Brain microvascular endothelial cell (primary cell): Measurements from ENCODE around the gene SOCS1.

Source experiments
- DNase-seq: peaks from one replicate; pipeline ENCODE4 v3.0.0-alpha.2; 2020
- H3K27ac ChIP-seq: fragments of 250-450 bp; sonication (Bioruptor Pico); 2 replicates; pipeline ENCODE4 v1.5.1; 2020; ENCODE audit warnings: mild to moderate bottlenecking, moderate library complexity
- H3K27me3 ChIP-seq: fragments of 250-450 bp; sonication (Bioruptor Pico); replicated peaks from 2 replicates; pipeline ENCODE4 v1.5.1; 2020; ENCODE audit warnings: mild to moderate bottlenecking
- H3K36me3 ChIP-seq: fragments of 250-450 bp; sonication (Bioruptor Pico); replicated peaks from 2 replicates; pipeline ENCODE4 v1.5.1; 2020; ENCODE audit warnings: mild to moderate bottlenecking
- H3K4me3 ChIP-seq: 2 replicates; pipeline ENCODE4 v1.5.1; 2011; ENCODE audit warnings: low read depth, mild to moderate bottlenecking, control low read depth, low read length, moderate library complexity
- CTCF ChIP-seq: IDR thresholded peaks from 2 replicates; pipeline ENCODE4 v1.5.1; 2011; ENCODE audit warnings: low read depth, mild to moderate bottlenecking, moderate library complexity, low read length, control low read depth, inconsistent platforms; ENCODE audit errors: missing control alignments
- in situ Hi-C: cut with HindIII; loops from 2 replicates; pipeline ENCODE4 v1.10.0; 2017; ENCODE audit warnings: low sequenced_read_pairs, low pct_ligation_motif_present

The SOCS1 gene

DNA sequence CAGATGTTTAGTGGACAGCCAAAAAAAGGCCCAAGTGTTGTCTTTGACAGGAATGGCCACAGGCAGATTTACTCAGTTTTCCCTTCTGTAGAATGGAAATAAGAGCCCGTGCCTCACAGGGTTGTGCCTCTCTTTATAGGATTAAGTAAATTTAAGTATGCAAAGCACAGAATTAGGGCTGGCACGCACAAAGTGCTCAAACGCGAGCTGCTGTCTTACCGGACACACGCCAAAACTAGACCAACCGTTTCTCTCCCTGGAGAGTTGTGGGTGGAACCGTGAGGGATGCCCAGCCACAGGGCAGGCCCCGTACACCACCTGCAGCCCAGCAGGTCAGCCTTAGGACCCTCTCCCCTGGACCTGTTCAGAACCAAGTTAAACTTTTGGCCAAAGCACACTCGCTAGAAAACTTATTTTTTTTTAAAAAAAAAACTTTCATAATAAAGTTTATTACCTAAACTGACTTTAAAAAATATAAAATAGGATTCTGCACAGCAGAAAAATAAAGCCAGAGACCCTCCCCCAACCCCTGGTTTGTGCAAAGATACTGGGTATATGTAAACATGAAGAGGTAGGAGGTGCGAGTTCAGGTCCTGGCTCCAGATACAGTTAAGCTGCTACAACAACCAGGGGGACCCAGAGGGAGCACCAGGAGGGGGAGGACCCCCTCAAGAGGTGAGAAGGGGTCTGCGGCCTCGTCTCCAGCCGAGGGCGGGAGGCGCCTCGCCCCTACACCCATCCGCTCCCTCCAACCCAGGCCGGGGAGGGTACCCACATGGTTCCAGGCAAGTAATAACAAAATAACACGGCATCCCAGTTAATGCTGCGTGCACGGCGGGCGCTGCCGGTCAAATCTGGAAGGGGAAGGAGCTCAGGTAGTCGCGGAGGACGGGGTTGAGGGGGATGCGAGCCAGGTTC lies 1.8 kb downstream of the SOCS1 start:
- Histone ChIP-seq H3K4me3 (peak overlapping the region; percentile 65), H3K27ac (no peak overlapping the region), H3K27me3 (no peaks in the 10 kb centered on the region), H3K36me3 (peaks cover 7% of the 10 kb centered on the region)
- no peak for TF ChIP-seq CTCF
- DNase-seq = no peak
- in situ Hi-C loops = no loop called here

GRCh38 chr16:11253009-11253994 lies 2.7 kb downstream of the SOCS1 start:
- in situ Hi-C loops = no loop called here
- no peak for DNase-seq
- H3K27ac ChIP-seq = no peak overlapping the region
- H3K27me3 ChIP-seq = no peaks in the 10 kb centered on the region
- H3K36me3 ChIP-seq = peaks cover 7% of the 10 kb centered on the region
- TF ChIP-seq CTCF = no peak
- no peak overlapping the region for H3K4me3 ChIP-seq

DNA sequence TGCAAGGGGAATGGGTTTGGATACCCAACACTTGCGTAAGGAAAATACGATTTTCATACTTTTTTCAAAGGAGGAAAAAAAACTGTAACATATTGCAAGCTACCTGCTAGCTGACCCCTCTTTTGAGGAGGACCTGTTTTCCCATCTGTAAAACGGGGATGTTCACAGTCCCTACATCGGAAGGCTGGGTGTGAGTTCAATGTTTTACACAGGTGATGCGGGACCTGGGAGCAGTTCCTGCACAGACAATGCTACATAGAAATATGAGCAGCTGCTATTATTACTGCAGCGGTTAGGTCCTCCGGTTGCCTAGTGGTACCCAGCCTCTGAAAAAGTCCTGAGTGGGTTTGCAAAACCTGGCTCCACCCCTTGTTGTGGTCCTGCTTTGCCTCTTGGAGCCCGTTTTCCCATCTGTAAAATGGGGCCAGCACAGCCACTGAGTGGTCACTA lies 3.5 kb downstream of the SOCS1 start:
- H3K27ac ChIP-seq = no peak overlapping the region
- no peaks in the 10 kb centered on the region for H3K27me3 ChIP-seq
- TF ChIP-seq CTCF = no peak
- no peak for DNase-seq
- no peak overlapping the region for H3K4me3 ChIP-seq
- in situ Hi-C loops = no loop called here
- peaks cover 7% of the 10 kb centered on the region for H3K36me3 ChIP-seq

DNA sequence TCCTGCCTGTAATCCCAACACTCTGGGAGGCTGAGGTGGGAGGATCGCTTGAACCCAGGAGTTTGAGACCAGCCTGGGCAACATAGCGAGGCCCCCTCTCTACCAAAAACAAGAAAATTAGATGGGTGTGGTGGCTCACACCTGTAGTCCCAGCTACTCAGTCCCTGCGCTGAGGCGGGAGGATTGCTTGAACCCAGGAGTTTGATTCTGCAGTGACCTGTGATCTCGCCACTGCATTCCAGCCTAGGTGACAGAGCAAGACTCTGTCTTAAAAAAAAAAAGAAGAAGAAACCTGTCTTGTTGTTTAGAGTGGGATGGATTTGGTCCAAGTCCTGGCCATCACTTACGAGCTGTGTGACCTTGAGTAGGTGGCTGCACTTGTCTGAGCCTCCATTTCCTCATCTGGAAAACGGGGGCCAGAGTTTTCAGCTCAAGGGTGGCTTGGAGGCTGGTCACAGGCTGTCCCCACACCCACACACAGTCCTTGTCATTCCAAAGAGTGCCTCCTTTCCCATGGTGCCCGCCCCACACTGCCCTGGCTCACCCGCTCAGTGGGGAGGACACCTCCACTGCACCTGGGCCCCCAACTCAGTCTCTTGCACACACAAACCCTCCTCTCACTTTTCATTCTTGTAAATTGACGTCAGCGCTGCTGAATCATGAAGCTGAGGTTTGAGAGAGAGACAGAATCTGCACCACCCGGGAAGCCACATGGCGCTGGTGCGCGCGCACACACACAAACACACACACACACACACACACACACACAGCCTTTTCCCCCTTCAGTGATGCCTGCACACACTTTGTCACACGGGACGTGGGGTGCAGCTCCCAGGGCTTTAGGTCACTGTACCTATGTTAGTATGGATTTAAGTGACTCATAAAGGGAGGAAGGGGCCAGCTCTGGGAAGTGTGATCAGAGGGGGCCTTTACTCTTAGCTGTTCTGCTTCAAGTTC lies 4.2 kb downstream of the SOCS1 start:
- no peak overlapping the region for H3K27ac ChIP-seq
- no peaks in the 10 kb centered on the region for H3K27me3 ChIP-seq
- in situ Hi-C loops = no loop called here
- TF ChIP-seq CTCF = no peak
- peaks cover 7% of the 10 kb centered on the region for H3K36me3 ChIP-seq
- DNase-seq = peak; percentile 66
- H3K4me3 ChIP-seq = no peak overlapping the region
